Midbrain (tissue), 1 donor: ENCODE data around the gene ZNF222.

ENCODE experiments used
- DNase-seq: peaks from one replicate; lab custom pipeline; 2025; lab: John Stamatoyannopoulos, UW

Gene ZNF222

GRCh38 chr19:44055870-44056269, 30.7 kb downstream of the ZNF222 start:
- DNase-seq, result no peak

- no peak for DNase-seq
Measured at GRCh38 chr19:44059229-44059628, 34.0 kb downstream of the ZNF222 start.

GRCh38 chr19:44061038-44061437, 35.9 kb downstream of the ZNF222 start:
- no peak for DNase-seq

GRCh38 chr19:44066305-44066704, 41.1 kb downstream of the ZNF222 start:
- DNase-seq, result no peak

GRCh38 chr19:44069415-44069814, 44.2 kb downstream of the ZNF222 start:
- DNase-seq, result no peak

- DNase-seq, result peak; percentile 94
Measured at GRCh38 chr19:44071824-44072542, 46.8 kb downstream of the ZNF222 start, which contains the start of gene ZNF284. Gene ZNF284 (plus strand): TSS chr19:44072159. CDS start chr19:44076390, 4,231 bp downstream.

GRCh38 chr19:44072543-44073401, 47.6 kb downstream of the ZNF222 start:
- DNase-seq, result no peak

- no peak for DNase-seq
Measured at GRCh38 chr19:44076325-44076724, 51.1 kb downstream of the ZNF222 start.
